Measurements from ENCODE around the gene DSCAM. TPM values are rescaled to one million over a fixed set of nuclear protein-coding genes. Genes with fewer than 3 reads are reported as not detected.

DSCAM gene
- total RNA-seq, 2 experiments from 2014 or later = not detected

- Mint-ChIP-seq H3K36me3 (ENCODE audit: low read depth) (no peaks in the 10 kb centered on the region), H3K9me3 (peaks cover 3% of the 10 kb centered on the region), H3K4me1 (ENCODE audit: low read depth) (no peaks in the 10 kb centered on the region), H3K27ac (no peak overlapping the region), H3K4me3 (no peak overlapping the region), H3K27me3 (no peaks in the 10 kb centered on the region)
- CTCF ChIA-PET = no interaction called here
- ATAC-seq (no peak), DNase-seq (no peak)
- POLR2A ChIA-PET = no interaction called here
- intact Hi-C loops (cut with micrococcal nuclease) = no loop called here
- TF ChIP-seq CTCF (IDR thresholded peaks at IDR 0.05) = no peak
Measured at GRCh38 chr21:40819071-40819900, 27.7 kb downstream of the DSCAM start.

GRCh38 chr21:40813918-40814317 lies 33.0 kb downstream of the DSCAM start:
- Mint-ChIP-seq H3K27ac (no peak overlapping the region), H3K4me1 (ENCODE audit: low read depth) (no peaks in the 10 kb centered on the region)
- intact Hi-C loops (cut with micrococcal nuclease) = no loop called here

GRCh38 chr21:40809673-40810197 lies 37.2 kb downstream of the DSCAM start:
- Mint-ChIP-seq H3K9me3 (no peaks in the 10 kb centered on the region), H3K4me3 (no peak overlapping the region), H3K36me3 (ENCODE audit: low read depth) (no peaks in the 10 kb centered on the region), H3K27me3 (no peaks in the 10 kb centered on the region), H3K27ac (no peak overlapping the region), H3K4me1 (ENCODE audit: low read depth) (no peaks in the 10 kb centered on the region)
- DNase-seq = no peak
- CTCF ChIA-PET = no interaction called here
- no peak for ATAC-seq
- intact Hi-C loops (cut with micrococcal nuclease) = no loop called here
- no peak for TF ChIP-seq CTCF (IDR thresholded peaks at IDR 0.05)
- POLR2A ChIA-PET = interaction anchor here (0.8 to 0.9 kb wide), 2 partner anchors 8 to 13 kb away, joined by 3 read pairs; no protein-coding TSS in a partner anchor

More at GRCh38 chr21:40813918-40814317, 33.0 kb downstream of the DSCAM start:
- no peaks in the 10 kb centered on the region for H3K27me3 Mint-ChIP-seq
- H3K9me3 Mint-ChIP-seq = no peaks in the 10 kb centered on the region
- no peak overlapping the region for H3K4me3 Mint-ChIP-seq
- no peak for TF ChIP-seq CTCF (IDR thresholded peaks at IDR 0.05)
- ATAC-seq = no peak
- H3K36me3 Mint-ChIP-seq (ENCODE audit: low read depth) = no peaks in the 10 kb centered on the region
- ChIA-PET CTCF (no interaction called here), POLR2A (interaction anchor here (1.1 kb wide), 1 partner anchor 10 kb away, joined by 3 read pairs; no protein-coding TSS in a partner anchor)
- no peak for DNase-seq

GRCh38 chr21:40803101-40803500 lies 43.9 kb downstream of the DSCAM start:
- Mint-ChIP-seq H3K4me1 (ENCODE audit: low read depth) (no peaks in the 10 kb centered on the region), H3K36me3 (ENCODE audit: low read depth) (no peaks in the 10 kb centered on the region), H3K9me3 (peaks cover 16% of the 10 kb centered on the region), H3K27me3 (no peaks in the 10 kb centered on the region), H3K27ac (no peak overlapping the region), H3K4me3 (no peak overlapping the region)
- TF ChIP-seq CTCF (IDR thresholded peaks at IDR 0.05) = no peak
- ATAC-seq (no peak), DNase-seq (no peak)
- intact Hi-C loops (cut with micrococcal nuclease) = no loop called here
- ChIA-PET CTCF (no interaction called here), POLR2A (no interaction called here)

GRCh38 chr21:40800126-40800525 lies 46.8 kb downstream of the DSCAM start:
- no peaks in the 10 kb centered on the region for H3K36me3 Mint-ChIP-seq (ENCODE audit: low read depth)
- CTCF ChIA-PET = no interaction called here
- intact Hi-C loops (cut with micrococcal nuclease) = no loop called here
- H3K27me3 Mint-ChIP-seq = no peaks in the 10 kb centered on the region
- POLR2A ChIA-PET = no interaction called here
- H3K27ac Mint-ChIP-seq = no peak overlapping the region
- peaks cover 21% of the 10 kb centered on the region for H3K9me3 Mint-ChIP-seq
- TF ChIP-seq CTCF (IDR thresholded peaks at IDR 0.05) = no peak
- DNase-seq = no peak
- H3K4me3 Mint-ChIP-seq = no peak overlapping the region
- ATAC-seq = no peak
- H3K4me1 Mint-ChIP-seq (ENCODE audit: low read depth) = no peaks in the 10 kb centered on the region

Measured in activated CD8-positive, alpha-beta T cell treated with anti-CD3 and anti-CD28 coated beads for 36 hours (primary cell).